ENCODE measurements around the gene PEAR1.

PEAR1 gene

GRCh38 chr1:156881101-156881500 lies 12.4 kb upstream of the PEAR1 start:
- no peak overlapping the region for H3K4me3 Mint-ChIP-seq
- no peaks in the 10 kb centered on the region for H3K4me1 Mint-ChIP-seq (ENCODE audit: low read depth in 2 of 2)
- no peaks in the 10 kb centered on the region for H3K9me3 Mint-ChIP-seq
- peaks cover 48 to 84% of the 10 kb centered on the region in 2 donors for H3K27me3 Mint-ChIP-seq
- no peak overlapping the region for H3K27ac Mint-ChIP-seq
- peaks cover 2% of the 10 kb centered on the region for H3K36me3 Mint-ChIP-seq (ENCODE audit: insufficient read depth)
- ATAC-seq (replicated peaks) (no peak), DNase-seq (no peak)

- Mint-ChIP-seq H3K27me3 (peaks cover 53 to 84% of the 10 kb centered on the region in 2 donors), H3K9me3 (no peaks in the 10 kb centered on the region)
These were observed 11.9 kb upstream of the PEAR1 start for GRCh38 chr1:156881663-156882062.

GRCh38 chr1:156882543-156882942 lies 11.0 kb upstream of the PEAR1 start:
- Mint-ChIP-seq H3K27ac (no peak overlapping the region), H3K4me1 (ENCODE audit: low read depth in 2 of 2) (no peaks in the 10 kb centered on the region), H3K27me3 (peaks cover 58 to 88% of the 10 kb centered on the region in 2 donors), H3K4me3 (no peak overlapping the region), H3K36me3 (ENCODE audit: insufficient read depth) (peaks cover 2% of the 10 kb centered on the region), H3K9me3 (no peaks in the 10 kb centered on the region)
- DNase-seq = no peak
- no peak for ATAC-seq (replicated peaks)

More at GRCh38 chr1:156881663-156882062, 11.9 kb upstream of the PEAR1 start:
- Mint-ChIP-seq H3K36me3 (ENCODE audit: insufficient read depth) (peaks cover 2% of the 10 kb centered on the region), H3K4me1 (ENCODE audit: low read depth in 2 of 2) (no peaks in the 10 kb centered on the region), H3K4me3 (no peak overlapping the region), H3K27ac (no peak overlapping the region)
- ATAC-seq (replicated peaks) (no peak), DNase-seq (no peak)

- Mint-ChIP-seq H3K4me3 (no peak overlapping the region), H3K36me3 (ENCODE audit: insufficient read depth) (peaks cover 2% of the 10 kb centered on the region), H3K27ac (no peak overlapping the region), H3K9me3 (no peaks in the 10 kb centered on the region), H3K4me1 (ENCODE audit: low read depth in 2 of 2) (no peaks in the 10 kb centered on the region), H3K27me3 (peaks cover 61 to 88% of the 10 kb centered on the region in 2 donors)
- ATAC-seq (replicated peaks) (no peak), DNase-seq (no peak)
These were observed 9.6 kb upstream of the PEAR1 start for GRCh38 chr1:156883919-156884318.

- DNase-seq = no peak
- Mint-ChIP-seq H3K27ac (no peak overlapping the region), H3K36me3 (ENCODE audit: insufficient read depth) (no peaks in the 10 kb centered on the region), H3K4me1 (ENCODE audit: low read depth in 2 of 2) (no peaks in the 10 kb centered on the region), H3K4me3 (no peak overlapping the region), H3K27me3 (peaks cover 65 to 89% of the 10 kb centered on the region in 2 donors), H3K9me3 (no peaks in the 10 kb centered on the region)
- no peak for ATAC-seq (replicated peaks)
These were observed 8.8 kb upstream of the PEAR1 start for GRCh38 chr1:156884560-156885184.

- DNase-seq = no peak
- Mint-ChIP-seq H3K4me1 (ENCODE audit: low read depth in 2 of 2) (peaks cover 1 to 2% of the 10 kb centered on the region in 2 donors), H3K9me3 (no peaks in the 10 kb centered on the region), H3K27me3 (peaks cover 67 to 83% of the 10 kb centered on the region in 2 donors), H3K4me3 (no peak overlapping the region), H3K27ac (no peak overlapping the region), H3K36me3 (ENCODE audit: insufficient read depth) (no peaks in the 10 kb centered on the region)
- ATAC-seq (replicated peaks) = no peak
These were observed 8.2 kb upstream of the PEAR1 start for GRCh38 chr1:156885314-156885713.

GRCh38 chr1:156885880-156886355 lies 7.6 kb upstream of the PEAR1 start:
- no peak overlapping the region for H3K27ac Mint-ChIP-seq
- ATAC-seq (replicated peaks) = no peak

GRCh38 chr1:156886583-156887281 lies 6.8 kb upstream of the PEAR1 start:
- DNase-seq (no peak), ATAC-seq (replicated peaks) (no peak)
- Mint-ChIP-seq H3K27ac (no peak overlapping the region), H3K36me3 (ENCODE audit: insufficient read depth) (no peaks in the 10 kb centered on the region), H3K4me1 (ENCODE audit: low read depth in 2 of 2) (peaks cover 3 to 4% of the 10 kb centered on the region in 2 donors), H3K9me3 (no peaks in the 10 kb centered on the region), H3K4me3 (no peak overlapping the region), H3K27me3 (peaks cover 63 to 82% of the 10 kb centered on the region in 2 donors)

More at GRCh38 chr1:156885880-156886355, 7.6 kb upstream of the PEAR1 start:
- Mint-ChIP-seq H3K27me3 (peaks cover 63 to 82% of the 10 kb centered on the region in 2 donors), H3K9me3 (no peaks in the 10 kb centered on the region), H3K36me3 (ENCODE audit: insufficient read depth) (no peaks in the 10 kb centered on the region), H3K4me3 (no peak overlapping the region), H3K4me1 (ENCODE audit: low read depth in 2 of 2) (peaks cover 2 to 4% of the 10 kb centered on the region in 2 donors)
- no peak for DNase-seq

GRCh38 chr1:156887317-156887716 lies 6.2 kb upstream of the PEAR1 start:
- DNase-seq (no peak), ATAC-seq (replicated peaks) (no peak)
- no peaks in the 10 kb centered on the region for H3K9me3 Mint-ChIP-seq
- H3K36me3 Mint-ChIP-seq (ENCODE audit: insufficient read depth) = no peaks in the 10 kb centered on the region
- H3K4me3 Mint-ChIP-seq = no peak overlapping the region
- no peak overlapping the region for H3K27ac Mint-ChIP-seq
- peaks cover 60 to 81% of the 10 kb centered on the region in 2 donors for H3K27me3 Mint-ChIP-seq
- H3K4me1 Mint-ChIP-seq (ENCODE audit: low read depth in 2 of 2) = peaks cover 4 to 5% of the 10 kb centered on the region in 2 donors

- Mint-ChIP-seq H3K27ac (no peak overlapping the region), H3K9me3 (no peaks in the 10 kb centered on the region), H3K36me3 (ENCODE audit: insufficient read depth) (no peaks in the 10 kb centered on the region), H3K4me1 (ENCODE audit: low read depth in 2 of 2) (peaks cover 4 to 7% of the 10 kb centered on the region in 2 donors), H3K4me3 (no peak overlapping the region), H3K27me3 (peaks cover 59 to 80% of the 10 kb centered on the region in 2 donors)
- ATAC-seq (replicated peaks) (no peak), DNase-seq (no peak)
These were observed 5.8 kb upstream of the PEAR1 start for GRCh38 chr1:156887734-156888133.

GRCh38 chr1:156889802-156890580 lies 3.5 kb upstream of the PEAR1 start:
- ATAC-seq (replicated peaks) = no peak
- Mint-ChIP-seq H3K27ac (peak overlapping the region in 1 of 2 donors; percentile 68), H3K36me3 (ENCODE audit: insufficient read depth) (no peaks in the 10 kb centered on the region), H3K9me3 (no peaks in the 10 kb centered on the region), H3K4me1 (ENCODE audit: low read depth in 2 of 2) (peaks cover 4 to 7% of the 10 kb centered on the region in 2 donors), H3K4me3 (no peak overlapping the region), H3K27me3 (peaks cover 52 to 83% of the 10 kb centered on the region in 2 donors)
- DNase-seq = peak; percentile 36 to 39 (median 39)

GRCh38 chr1:156892190-156893047 lies 1.1 kb upstream of the PEAR1 start:
- peaks cover 63 to 88% of the 10 kb centered on the region in 2 donors for H3K27me3 Mint-ChIP-seq
- DNase-seq = peak; percentile 77 to 79 (median 77)
- no peaks in the 10 kb centered on the region for H3K36me3 Mint-ChIP-seq (ENCODE audit: insufficient read depth)
- H3K4me3 Mint-ChIP-seq = peak overlapping the region; percentile 64 to 71
- H3K27ac Mint-ChIP-seq = no peak overlapping the region
- H3K4me1 Mint-ChIP-seq (ENCODE audit: low read depth in 2 of 2) = peaks cover 4 to 7% of the 10 kb centered on the region in 2 donors
- H3K9me3 Mint-ChIP-seq = no peaks in the 10 kb centered on the region
- peak; percentile 98 for ATAC-seq (replicated peaks)

- ATAC-seq (replicated peaks) = no peak
- no peak overlapping the region for H3K4me3 Mint-ChIP-seq
- H3K4me1 Mint-ChIP-seq (ENCODE audit: low read depth in 2 of 2) = peaks cover 9 to 12% of the 10 kb centered on the region in 2 donors
- no peaks in the 10 kb centered on the region for H3K36me3 Mint-ChIP-seq (ENCODE audit: insufficient read depth)
- H3K27me3 Mint-ChIP-seq = peaks cover 65 to 88% of the 10 kb centered on the region in 2 donors
- H3K27ac Mint-ChIP-seq = no peak overlapping the region
- no peak for DNase-seq
- no peaks in the 10 kb centered on the region for H3K9me3 Mint-ChIP-seq
These were observed 483 bp downstream of the PEAR1 start for GRCh38 chr1:156894001-156894400.
